ENCODE results near the gene HP.
"Not testable (repeated sequence)": the region's sequence is repeated elsewhere in the genome, so short reads cannot be mapped to it uniquely, and the experiment has no call there.

Gene HP

DNA sequence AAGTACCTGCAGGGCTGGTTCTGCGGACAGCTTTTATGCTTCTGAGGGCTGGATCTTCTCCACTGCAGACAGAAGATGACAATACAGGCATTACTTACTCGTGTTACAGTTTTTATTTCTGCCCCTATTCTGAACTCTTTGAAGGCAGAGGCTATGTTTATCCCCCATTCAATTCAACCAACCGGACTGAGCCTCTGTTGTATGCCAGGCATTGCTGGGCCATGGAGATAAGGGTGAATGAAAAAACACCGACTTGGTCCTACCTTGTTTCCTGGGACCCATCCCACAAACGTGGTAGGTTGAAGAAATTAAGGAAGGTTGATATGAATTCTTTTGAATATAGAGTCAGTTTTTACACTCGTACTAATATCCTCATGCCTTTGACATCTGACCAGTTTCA lies 10.0 kb upstream of the HP start:
- DNase-seq: no peak

- no peak for DNase-seq
Measured at GRCh38 chr16:72044825-72045359, 9.4 kb upstream of the HP start.

DNA sequence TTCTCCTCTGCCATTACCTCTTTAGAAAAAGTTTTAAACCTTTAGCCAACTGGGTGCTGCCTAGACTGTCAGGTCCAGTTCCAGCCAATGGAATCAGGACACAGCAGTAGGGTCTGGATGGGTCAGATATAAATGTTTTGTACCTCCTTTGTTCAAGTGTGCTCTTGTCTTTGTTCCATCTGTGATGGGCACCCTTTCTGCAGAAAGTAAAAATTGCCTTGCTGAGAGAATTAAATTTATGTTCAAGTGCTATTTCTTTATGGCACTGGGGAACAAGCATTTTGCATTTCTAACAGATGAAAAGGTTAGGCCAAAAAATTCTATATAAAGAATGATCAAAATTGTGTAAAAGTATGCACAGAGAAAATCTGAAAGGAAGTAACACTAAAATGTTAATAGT lies 5.2 kb upstream of the HP start:
- DNase-seq: no peak

DNA sequence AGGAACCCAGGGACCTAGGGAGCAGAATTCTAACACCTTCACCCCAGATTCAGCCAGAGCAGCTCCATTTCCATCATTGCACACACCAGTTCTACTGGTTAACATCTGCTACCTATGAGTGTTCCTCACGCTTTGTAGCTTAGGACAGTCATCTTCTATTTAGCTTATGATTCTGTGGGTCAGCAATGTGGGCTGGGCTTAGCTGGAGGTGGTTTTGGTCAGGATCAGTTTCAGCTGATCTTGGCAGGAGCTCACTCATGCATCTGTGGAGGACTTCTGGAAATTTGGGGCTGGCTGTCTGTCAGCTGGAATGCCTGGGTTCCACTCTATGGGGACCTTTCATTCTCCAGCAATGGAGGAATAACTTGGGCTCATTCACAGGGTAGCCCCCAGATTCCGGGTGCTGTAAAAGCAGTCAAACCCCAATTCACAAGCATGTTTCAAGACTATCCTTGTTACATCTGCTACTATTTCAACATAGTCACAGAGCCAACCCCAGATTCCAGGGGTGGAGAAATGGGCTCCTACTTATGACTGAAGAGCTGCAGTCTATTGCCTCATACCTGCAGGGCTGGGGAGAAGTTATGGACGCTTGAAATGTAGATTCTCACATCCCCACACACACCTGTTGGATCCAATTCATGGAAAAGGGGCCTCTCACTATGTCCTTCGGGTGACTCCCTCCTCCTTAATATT lies 3.4 kb upstream of the HP start:
- DNase-seq: no peak

DNA sequence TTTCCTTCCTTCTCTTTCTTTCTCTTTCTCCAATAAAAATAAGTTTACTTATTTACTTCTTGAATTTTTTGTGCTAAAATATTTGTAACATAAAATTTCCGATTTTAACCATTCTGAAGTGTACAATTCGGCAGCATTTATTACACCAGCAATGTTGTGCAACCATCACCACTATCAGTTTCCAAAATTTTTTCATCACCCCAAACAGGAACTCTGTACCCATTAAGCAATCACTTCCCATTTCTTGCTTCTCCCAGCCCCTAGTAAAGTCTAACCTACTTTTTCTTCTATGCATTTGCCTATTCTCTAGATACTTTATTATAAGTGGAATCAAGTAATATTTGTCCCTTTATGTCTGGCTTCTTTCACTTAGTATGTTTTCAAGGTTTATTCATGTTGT lies 2.5 kb upstream of the HP start:
- DNase-seq: no peak

DNA sequence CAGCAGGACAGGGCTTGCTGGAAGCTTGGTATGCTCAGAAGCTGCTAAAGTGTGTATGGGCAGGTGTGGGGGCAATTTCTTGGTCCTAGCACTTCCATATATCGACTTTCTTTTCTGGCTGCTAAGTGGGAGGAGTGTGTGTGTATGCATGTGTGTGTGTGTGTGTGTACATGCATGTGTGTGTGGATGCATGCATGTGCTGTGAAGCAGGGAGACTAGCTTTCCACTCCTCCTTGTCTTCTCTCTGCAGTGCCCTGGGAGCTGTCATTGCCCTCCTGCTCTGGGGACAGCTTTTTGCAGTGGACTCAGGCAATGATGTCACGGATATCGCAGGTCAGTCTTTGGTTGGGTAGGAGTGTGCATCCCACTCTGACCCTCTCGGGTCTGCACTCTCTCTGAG lies 1.6 kb downstream of the HP start:
- DNase-seq: no peak

- not testable (repeated sequence) for DNase-seq
Measured at GRCh38 chr16:72057313-72057712, 3.0 kb downstream of the HP start.

DNA sequence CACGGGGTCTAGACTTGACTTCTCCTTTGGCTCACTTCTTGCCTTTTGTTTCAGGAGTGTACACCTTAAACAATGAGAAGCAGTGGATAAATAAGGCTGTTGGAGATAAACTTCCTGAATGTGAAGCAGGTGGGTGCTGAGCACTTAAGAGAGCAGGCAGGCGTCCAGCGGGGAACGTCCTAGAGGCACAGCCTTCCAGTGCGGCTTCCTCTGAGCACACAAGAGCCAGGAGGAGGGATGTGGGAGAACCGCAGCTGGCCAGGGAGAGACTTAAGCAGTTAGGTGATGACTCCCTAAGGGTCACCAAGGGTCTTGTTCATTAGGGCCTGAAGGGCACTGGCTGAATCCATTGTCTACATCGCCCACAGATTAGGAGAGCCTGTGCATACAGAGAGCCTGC lies 4.8 kb downstream of the HP start:
- not testable (repeated sequence) for DNase-seq

DNA sequence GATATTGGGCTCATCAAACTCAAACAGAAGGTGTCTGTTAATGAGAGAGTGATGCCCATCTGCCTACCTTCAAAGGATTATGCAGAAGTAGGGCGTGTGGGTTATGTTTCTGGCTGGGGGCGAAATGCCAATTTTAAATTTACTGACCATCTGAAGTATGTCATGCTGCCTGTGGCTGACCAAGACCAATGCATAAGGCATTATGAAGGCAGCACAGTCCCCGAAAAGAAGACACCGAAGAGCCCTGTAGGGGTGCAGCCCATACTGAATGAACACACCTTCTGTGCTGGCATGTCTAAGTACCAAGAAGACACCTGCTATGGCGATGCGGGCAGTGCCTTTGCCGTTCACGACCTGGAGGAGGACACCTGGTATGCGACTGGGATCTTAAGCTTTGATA lies 6.1 kb downstream of the HP start:
- no peak for DNase-seq

- DNase-seq: no peak
Measured at GRCh38 chr16:72061564-72061963, 7.3 kb downstream of the HP start.

DNA sequence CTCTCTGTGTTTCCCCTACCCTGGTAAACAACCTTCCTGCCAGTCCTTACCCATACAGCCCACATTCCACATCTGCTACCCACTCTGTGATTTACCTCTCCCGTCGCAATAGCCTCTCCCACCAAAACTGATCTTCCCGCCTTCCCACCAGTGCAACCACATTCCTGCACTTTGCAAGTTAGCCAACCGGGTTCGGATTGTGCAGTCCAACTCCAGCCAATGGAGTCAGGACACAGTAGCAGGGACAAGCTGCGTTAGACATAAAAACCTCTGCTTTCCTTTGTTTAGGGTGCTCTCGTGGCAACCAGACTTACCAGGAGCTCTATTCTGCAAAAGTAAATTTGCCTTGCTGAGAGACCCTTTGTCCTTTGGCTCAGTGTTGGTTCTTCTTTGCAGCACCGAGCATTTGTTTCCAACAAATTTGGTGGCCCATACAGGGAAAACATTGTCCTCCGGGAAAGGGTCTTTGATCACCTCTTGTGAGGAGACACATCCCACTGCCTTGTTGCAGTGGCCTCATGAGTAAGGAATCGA lies 10.1 kb downstream of the HP start:
- no peak for DNase-seq

DNA sequence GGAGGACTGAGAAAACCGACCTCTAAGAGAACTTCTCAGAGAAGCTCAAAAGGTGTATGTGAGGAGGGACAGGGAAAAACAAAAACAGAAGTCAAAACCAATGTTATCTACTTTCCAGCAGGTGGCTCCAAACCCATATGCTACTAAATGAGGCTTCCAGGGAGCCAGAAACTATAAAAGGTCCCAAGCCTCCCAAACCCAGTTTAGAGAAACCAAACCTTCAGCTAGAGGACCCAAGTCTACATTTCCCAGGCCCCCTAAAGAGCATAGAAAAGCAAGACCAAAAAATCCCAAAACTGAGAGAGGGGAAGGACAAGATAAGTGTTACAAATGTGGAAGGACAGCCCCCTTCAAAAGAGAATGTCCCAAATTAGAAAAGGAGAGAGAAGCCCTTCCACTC lies 12.4 kb downstream of the HP start:
- DNase-seq: no peak

DNA sequence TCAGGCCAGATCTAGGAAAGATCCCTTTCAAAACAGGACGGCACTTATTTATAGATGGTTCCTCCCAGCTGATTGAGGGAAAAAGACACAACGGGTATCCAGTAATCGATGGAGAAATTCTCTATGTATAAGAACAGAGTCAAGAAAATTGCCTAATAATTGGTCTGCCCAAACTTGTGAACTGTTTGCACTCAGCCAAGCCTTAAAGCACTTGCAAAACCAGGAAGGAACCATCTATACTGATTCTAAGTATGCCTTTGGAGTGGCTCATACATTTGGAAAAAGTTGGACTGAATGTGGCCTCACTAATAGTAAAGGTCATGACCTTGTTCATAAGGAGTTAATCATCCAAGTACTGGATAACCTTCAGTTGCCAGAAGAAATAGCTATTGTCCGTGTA lies 14.6 kb downstream of the HP start:
- no peak for DNase-seq

GRCh38 chr16:72072514-72073342 lies 18.4 kb downstream of the HP start:
- DNase-seq: no peak

DNA sequence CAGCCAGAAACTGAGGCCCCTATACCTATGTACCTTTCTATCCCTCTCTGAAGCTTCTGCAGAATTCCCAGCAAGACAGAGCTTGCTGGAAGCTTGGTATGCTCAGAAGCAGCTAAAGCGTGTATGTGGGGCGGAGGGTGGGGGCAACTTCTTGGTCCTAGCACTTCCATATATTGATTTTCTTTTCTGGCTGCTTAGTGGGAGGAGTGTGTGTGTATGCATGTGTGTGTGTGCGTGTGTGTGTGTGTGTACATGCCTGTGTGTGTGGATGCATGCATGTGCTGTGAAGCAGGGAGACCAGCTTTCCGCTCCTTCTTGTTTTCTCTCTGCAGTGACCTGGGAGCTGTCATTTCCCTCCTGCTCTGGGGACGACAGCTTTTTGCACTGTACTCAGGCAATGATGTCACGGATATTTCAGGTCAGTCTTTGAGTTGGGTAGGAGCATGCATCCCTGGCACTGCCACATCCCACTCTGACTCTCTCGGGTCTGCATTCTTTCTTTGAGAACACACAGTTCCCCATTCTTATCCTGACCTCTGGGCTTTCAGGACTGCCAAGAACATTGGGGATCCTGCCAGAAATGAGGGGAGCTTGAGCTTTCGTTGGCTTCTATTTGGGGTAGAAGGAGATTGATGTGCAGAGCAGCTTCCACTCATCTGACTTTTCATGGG lies 19.4 kb downstream of the HP start:
- DNase-seq: no peak

- not testable (repeated sequence) for DNase-seq
Measured at GRCh38 chr16:72075067-72075466, 20.8 kb downstream of the HP start.

DNA sequence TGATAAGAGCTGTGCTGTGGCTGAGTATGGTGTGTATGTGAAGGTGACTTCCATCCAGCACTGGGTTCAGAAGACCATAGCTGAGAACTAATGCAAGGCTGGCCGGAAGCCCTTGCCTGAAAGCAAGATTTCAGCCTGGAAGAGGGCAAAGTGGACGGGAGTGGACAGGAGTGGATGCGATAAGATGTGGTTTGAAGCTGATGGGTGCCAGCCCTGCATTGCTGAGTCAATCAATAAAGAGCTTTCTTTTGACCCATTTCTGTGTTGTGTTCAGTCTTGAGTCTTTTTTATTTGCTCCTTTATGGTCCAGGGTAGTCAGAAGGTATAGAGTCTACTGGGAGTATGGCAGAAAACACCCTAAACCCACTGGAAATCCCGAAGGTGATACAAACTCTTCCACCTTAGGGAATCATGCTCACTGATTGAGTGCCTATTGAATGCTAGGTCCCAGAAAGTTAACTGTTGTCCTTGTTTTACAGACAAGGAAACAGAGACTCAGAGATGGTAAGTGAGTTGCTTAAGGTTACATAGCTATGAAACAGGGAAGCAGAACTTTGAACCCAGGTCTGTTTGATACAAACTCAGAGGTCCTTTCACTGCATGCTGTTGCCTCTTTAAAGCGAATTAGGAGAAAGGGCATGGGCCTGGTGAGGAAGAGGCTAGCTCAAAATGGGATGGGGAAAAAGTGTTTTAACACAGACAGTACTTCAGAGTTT lies 22.8 kb downstream of the HP start:
- not testable (repeated sequence) for DNase-seq

GRCh38 chr16:72083778-72084404 lies 29.6 kb downstream of the HP start:
- DNase-seq: no peak

- DNase-seq: no peak
Measured at GRCh38 chr16:72084445-72084844, 30.1 kb downstream of the HP start.

GRCh38 chr16:72085002-72085401 lies 30.7 kb downstream of the HP start:
- no peak for DNase-seq

GRCh38 chr16:72091217-72091616 lies 36.9 kb downstream of the HP start:
- DNase-seq: no peak

GRCh38 chr16:72092832-72093447 lies 38.6 kb downstream of the HP start:
- no peak for DNase-seq
